ENCODE data around the gene FXYD7.

GRCh38 chr19:35099155-35099896 lies 43.7 kb upstream of the FXYD7 start:
- TF ChIP-seq CTCF (conservative IDR thresholded peaks at IDR 0.05; ENCODE audit: low read depth, low read length) (no peak), MAFK (IDR thresholded peaks at IDR 0.05; ENCODE audit: low read depth, low read length) (no peak), POLR2A (IDR thresholded peaks at IDR 0.05; ENCODE audit: low read depth, low read length) (no peak)
